Right cardiac atrium (tissue), 5 donors: ENCODE measurements around the gene ZER1. TPM values are rescaled to one million over a fixed set of nuclear protein-coding genes. Genes with fewer than 3 reads are reported as not detected.
"Not testable (repeated sequence)": the region's sequence is repeated elsewhere in the genome, so short reads cannot be mapped to it uniquely, and the experiment has no call there.

Source experiments
- ATAC-seq, 2 donors: fragments of 200-7000 bp; cut with Tn5 transposase; one replicate each; pipeline versions ENCODE4 v1.8.0 to v1.9.1; 2020; ENCODE audit warnings: moderate library complexity in 2 of 2, mild to moderate bottlenecking in 1 of 2
- DNase-seq, 3 donors: peaks; one replicate each; pipeline ENCODE4 v3.0.0-alpha.2; 2020
- H3K27ac ChIP-seq: one replicate; pipeline ENCODE4 v1.5.1; 2013; ENCODE audit warnings: mild to moderate bottlenecking, low read length, control low read depth, moderate library complexity
- H3K27me3 ChIP-seq: one replicate; pipeline ENCODE4 v1.6.1; 2013; ENCODE audit not compliant: control insufficient read depth, insufficient read depth
- H3K4me1 ChIP-seq: one replicate; pipeline ENCODE4 v1.6.1; 2013; ENCODE audit warnings: low read length; ENCODE audit not compliant: control insufficient read depth, insufficient read depth
- H3K4me3 ChIP-seq: one replicate; pipeline ENCODE4 v1.5.1; 2013; ENCODE audit warnings: low read length, control low read depth
- H3K9me3 ChIP-seq: one replicate; pipeline ENCODE4 v1.6.1; 2013; ENCODE audit warnings: low read length; ENCODE audit not compliant: control insufficient read depth
- WGBS: extraction: QIAGEN DNeasy Blood & Tissue Kit; methylation state at CpG from one replicate; pipeline ENCODE4 v1.1.7; 2013; 5-methylcytosine and 5-hydroxymethylcytosine counted together
- intact Hi-C, 4 donors: fragments of 100-400 bp; cut with DNase I; formaldehyde crosslinking; loops; one replicate each; pipeline versions ENCODE4 v1.11.0 to v1.14.0; 2022 to 2023
- polyA plus RNA-seq: library from polyadenylated mRNA; stranded (reverse); fragments of 200-250 nt; gene quantifications from one replicate; pipeline ENCODE4 v1.2.3, GENCODE V29; 2013
- total RNA-seq, 4 donors: library from RNA; stranded (reverse); fragmentation: NEBNext Ultra II Directional; extraction: Animal tissue kit (Norgen Biotek cat#: 25700); gene quantifications; one replicate each; pipeline ENCODE4 v1.2.1, GENCODE V29; 2021
- donor health status: healthy with polysubstance abuse.
- donor health status: DM: no; HTN: yes; CAD: no.
- donor health status: DM: no; HTN: no; CAD: no.
- donor health status: DM: no; HTN: yes; CAD: no; lungs with severe emphysema.
- donor health status: DM: yes; HTN: yes; CAD: no.

The ZER1 gene
- total and polyA plus RNA-seq, 5 donors: 34.7 to 56.8 (median 46.1) TPM

- Histone ChIP-seq H3K4me3 (peak within 1 kb of the TSS; percentile 81), H3K4me1 (peaks cover 6% of the 10 kb centered on the region), H3K9me3 (no peaks in the 10 kb centered on the region), H3K27me3 (no peaks in the 10 kb centered on the region), H3K27ac (peak within 1 kb of the TSS; percentile 74)
- DNase-seq (peak; percentile 89 to 96 (median 95)), ATAC-seq (peak; percentile 98)
- intact Hi-C loops: no loop called here
- WGBS: 7% methylated on average over 64 of the region's 64 CpGs
Observed at GRCh38 chr9:128786681-128787601, 15.2 kb upstream of the ZER1 start, which contains the start of gene TBC1D13. Gene TBC1D13 (plus strand): TSS chr9:128787253. CDS start chr9:128787354, 101 bp downstream.

- ATAC-seq: no peak
- H3K4me1 ChIP-seq: peaks cover 6% of the 10 kb centered on the region
- no peak overlapping the region for H3K27ac ChIP-seq
- intact Hi-C loops: no loop called here
- 93% methylated on average over 6 of the region's 6 CpGs for WGBS
- H3K27me3 ChIP-seq: no peaks in the 10 kb centered on the region
- no peak for DNase-seq
- no peak overlapping the region for H3K4me3 ChIP-seq
- H3K9me3 ChIP-seq: no peaks in the 10 kb centered on the region
Observed at GRCh38 chr9:128785427-128785826, 13.7 kb upstream of the ZER1 start.

DNA sequence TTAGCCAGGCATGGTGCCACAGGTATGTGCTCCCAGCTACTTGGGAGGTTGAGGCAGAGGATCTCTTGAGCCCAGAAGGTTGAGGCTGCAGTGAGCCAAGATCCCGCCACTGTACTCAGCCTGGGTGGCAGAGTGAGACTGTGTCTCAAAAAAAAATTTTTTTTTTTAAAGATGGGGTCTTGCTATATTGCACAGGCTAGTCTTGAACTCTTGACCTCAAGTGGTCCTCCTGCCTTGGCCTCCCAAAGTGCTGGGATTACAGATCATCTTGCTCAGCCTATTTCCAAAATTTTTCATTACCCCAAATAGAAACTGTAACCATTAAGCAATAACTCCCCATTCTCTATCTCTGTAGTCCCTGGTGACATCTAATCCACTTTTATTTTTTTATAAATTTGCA, 10.9 kb upstream of the ZER1 start:
- DNase-seq (no peak), ATAC-seq (no peak)
- H3K27ac ChIP-seq: no peak overlapping the region
- no peaks in the 10 kb centered on the region for H3K9me3 ChIP-seq
- H3K4me1 ChIP-seq: peaks cover 2% of the 10 kb centered on the region
- H3K4me3 ChIP-seq: no peak overlapping the region
- H3K27me3 ChIP-seq: no peaks in the 10 kb centered on the region
- 90% methylated on average over 1 of the region's 1 CpG for WGBS
- intact Hi-C loops: no loop called here

- H3K27me3 ChIP-seq: no peaks in the 10 kb centered on the region
- H3K27ac ChIP-seq: no peak overlapping the region
- DNase-seq (no peak), ATAC-seq (no peak)
- no peaks in the 10 kb centered on the region for H3K9me3 ChIP-seq
- 74% methylated on average over 7 of the region's 7 CpGs for WGBS
- no peak overlapping the region for H3K4me3 ChIP-seq
- intact Hi-C loops: no loop called here
- peaks cover 2% of the 10 kb centered on the region for H3K4me1 ChIP-seq
Observed at GRCh38 chr9:128781187-128782070, 9.7 kb upstream of the ZER1 start.

GRCh38 chr9:128780093-128780492, 8.4 kb upstream of the ZER1 start:
- ATAC-seq, H3K27ac ChIP-seq, H3K9me3 ChIP-seq, H3K27me3 ChIP-seq, DNase-seq, H3K4me3 ChIP-seq, H3K4me1 ChIP-seq, intact Hi-C loops: not testable (repeated sequence)
- 96% methylated on average over 27 of the region's 27 CpGs for WGBS

GRCh38 chr9:128774804-128775203, 3.1 kb upstream of the ZER1 start:
- Histone ChIP-seq H3K27me3 (no peaks in the 10 kb centered on the region), H3K4me3 (no peak overlapping the region), H3K9me3 (no peaks in the 10 kb centered on the region), H3K27ac (no peak overlapping the region), H3K4me1 (no peaks in the 10 kb centered on the region)
- intact Hi-C loops: no loop called here
- WGBS: 81% methylated on average over 1 of the region's 1 CpG
- ATAC-seq: no peak
- no peak for DNase-seq

GRCh38 chr9:128773049-128773448, 1.3 kb upstream of the ZER1 start:
- 85% methylated on average over 5 of the region's 5 CpGs for WGBS
- Histone ChIP-seq H3K4me3 (no peak overlapping the region), H3K27ac (no peak overlapping the region), H3K9me3 (no peaks in the 10 kb centered on the region), H3K27me3 (no peaks in the 10 kb centered on the region), H3K4me1 (no peaks in the 10 kb centered on the region)
- ATAC-seq: no peak
- DNase-seq: no peak
- intact Hi-C loops: no loop called here

DNA sequence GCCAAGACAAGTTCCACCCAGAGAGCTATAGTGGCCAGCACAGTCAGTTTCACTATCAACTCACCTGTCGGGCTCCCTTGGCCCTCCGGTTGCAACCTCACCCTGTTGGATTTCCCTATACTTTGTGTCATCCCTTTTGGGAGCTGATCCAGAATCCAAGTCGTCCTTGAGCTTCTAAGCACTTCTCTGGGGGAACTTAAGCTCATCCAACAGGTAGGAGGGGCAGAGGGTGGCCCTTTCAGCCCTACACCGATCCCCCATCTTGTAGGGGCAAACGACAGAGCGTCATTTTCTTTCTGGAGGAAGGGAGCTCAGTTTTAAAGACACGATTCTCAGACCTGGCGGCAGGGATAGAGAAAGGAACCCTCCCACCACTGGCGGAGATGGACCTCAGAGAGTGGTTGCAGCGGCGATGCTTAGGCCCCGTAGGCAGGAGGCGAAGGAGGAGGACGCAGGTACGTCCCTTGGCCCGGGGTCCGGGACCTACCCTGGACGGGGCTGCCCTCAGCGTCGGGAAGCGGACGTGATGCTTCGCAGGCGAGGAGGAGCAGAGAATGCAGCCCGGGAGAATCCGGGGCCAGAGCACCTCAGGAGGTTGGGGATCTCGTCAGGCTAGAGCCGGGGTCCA, 519 bp downstream of the ZER1 start:
- 1% methylated on average over 28 of the region's 28 CpGs for WGBS
- DNase-seq (no peak), ATAC-seq (peak; percentile 54 to 61)
- H3K4me3 ChIP-seq: peak overlapping the region; percentile 94
- H3K9me3 ChIP-seq: no peaks in the 10 kb centered on the region
- H3K4me1 ChIP-seq: no peaks in the 10 kb centered on the region
- intact Hi-C loops: no loop called here
- H3K27me3 ChIP-seq: no peaks in the 10 kb centered on the region
- H3K27ac ChIP-seq: peak overlapping the region; percentile 90

DNA sequence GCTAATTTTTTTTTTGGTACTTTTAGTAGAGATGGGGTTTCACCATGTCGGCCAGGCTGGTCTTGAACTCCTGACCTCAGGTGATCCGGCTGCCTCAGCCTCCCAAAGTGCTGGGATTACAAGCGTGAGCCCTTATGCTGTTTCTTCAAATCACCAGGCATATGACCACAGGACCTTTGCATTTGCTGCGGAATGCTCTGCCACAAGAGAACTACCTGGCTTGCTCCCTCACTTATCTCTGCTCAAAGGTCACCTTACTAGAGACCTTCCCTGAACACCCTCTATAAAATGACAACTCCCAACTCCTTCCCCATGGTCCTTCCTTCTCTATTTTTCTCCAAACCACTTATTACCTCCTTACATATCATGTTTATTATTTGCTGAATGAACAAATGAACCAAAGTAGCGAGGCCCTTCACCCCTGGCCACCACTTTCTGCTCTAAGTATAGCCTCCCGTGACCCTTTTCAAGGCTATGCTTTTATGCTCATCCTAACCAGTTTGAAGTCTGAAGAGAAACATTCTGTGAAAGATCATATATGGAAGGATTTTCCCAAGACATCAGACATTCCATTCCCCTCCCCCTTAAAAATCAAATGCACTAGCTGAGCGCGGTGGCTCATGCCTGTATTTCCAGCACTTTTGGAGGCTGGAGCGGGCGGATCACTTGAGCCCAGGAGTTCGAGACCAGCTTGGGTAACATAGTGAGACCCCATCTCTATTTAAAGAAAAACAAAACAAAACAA, 1.3 kb downstream of the ZER1 start:
- 80% methylated on average over 11 of the region's 11 CpGs for WGBS
- Histone ChIP-seq H3K4me1 (no peaks in the 10 kb centered on the region), H3K27me3 (no peaks in the 10 kb centered on the region), H3K9me3 (no peaks in the 10 kb centered on the region), H3K4me3 (peak overlapping the region; percentile 94), H3K27ac (no peak overlapping the region)
- no peak for DNase-seq
- intact Hi-C loops: no loop called here
- no peak for ATAC-seq

DNA sequence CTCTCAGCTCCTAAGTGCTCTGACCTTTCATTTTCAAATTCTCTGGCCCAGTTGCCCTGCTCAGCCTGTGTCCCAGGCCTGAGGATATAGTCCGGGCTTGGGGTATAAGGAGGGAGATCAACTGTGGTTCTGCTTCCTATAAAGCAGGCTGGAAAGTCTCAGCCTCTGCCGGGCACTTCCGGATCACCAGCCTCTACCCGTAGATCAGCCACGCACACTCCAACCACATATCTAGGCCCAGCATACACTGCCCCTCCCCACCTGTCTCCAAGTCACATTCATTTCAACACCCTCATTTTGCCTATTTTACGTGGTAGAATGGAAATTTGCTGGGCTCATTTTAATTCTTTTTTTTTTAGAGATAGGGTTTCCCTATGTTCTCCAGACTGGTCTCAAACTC, 3.1 kb downstream of the ZER1 start:
- Histone ChIP-seq H3K27me3 (no peaks in the 10 kb centered on the region), H3K4me1 (no peaks in the 10 kb centered on the region), H3K9me3 (no peaks in the 10 kb centered on the region), H3K27ac (no peak overlapping the region), H3K4me3 (no peak overlapping the region)
- no peak for ATAC-seq
- 77% methylated on average over 6 of the region's 6 CpGs for WGBS
- DNase-seq: no peak
- intact Hi-C loops: no loop called here
